Central memory CD8-positive, alpha-beta T cell (primary cell): ENCODE results near the gene INPP5F.
A peak's percentile ranks its signal among the peaks of the same experiment; 100 is the strongest.

Experiments
- ATAC-seq: fragments of 150-1000 bp; cut with Tn5 transposase; replicated peaks from 2 replicates; pipeline ENCODE4 v1.10.0; 2022; ENCODE audit warnings: mild to moderate bottlenecking, moderate FRiP score, moderate number of reproducible peaks; ENCODE audit not compliant: poor library complexity, severe bottlenecking; ENCODE audit errors: extremely low read depth
- DNase-seq, 2 donors: peaks; one replicate each; pipeline ENCODE4 v3.0.0; 2021; ENCODE audit warnings: low spot score in 2 of 2
- H3K27ac Mint-ChIP-seq: one replicate; pipeline ENCODE4 v1.8.0; 2022; ENCODE audit warnings: low read depth, mild to moderate bottlenecking, moderate library complexity, mixed read lengths
- H3K27me3 Mint-ChIP-seq: one replicate; pipeline ENCODE4 v1.8.0; 2022; ENCODE audit warnings: mixed read lengths
- H3K36me3 Mint-ChIP-seq: one replicate; pipeline ENCODE4 v1.8.0; 2022; ENCODE audit warnings: mild to moderate bottlenecking, moderate library complexity, mixed read lengths; ENCODE audit not compliant: insufficient read depth
- H3K4me1 Mint-ChIP-seq: one replicate; pipeline ENCODE4 v1.8.0; 2022; ENCODE audit warnings: mixed read lengths
- H3K4me3 Mint-ChIP-seq: one replicate; pipeline ENCODE4 v1.8.0; 2022; ENCODE audit warnings: mild to moderate bottlenecking, moderate library complexity, mixed read lengths
- H3K9me3 Mint-ChIP-seq: one replicate; pipeline ENCODE4 v1.8.0; 2022; ENCODE audit warnings: mixed read lengths

INPP5F gene

DNA sequence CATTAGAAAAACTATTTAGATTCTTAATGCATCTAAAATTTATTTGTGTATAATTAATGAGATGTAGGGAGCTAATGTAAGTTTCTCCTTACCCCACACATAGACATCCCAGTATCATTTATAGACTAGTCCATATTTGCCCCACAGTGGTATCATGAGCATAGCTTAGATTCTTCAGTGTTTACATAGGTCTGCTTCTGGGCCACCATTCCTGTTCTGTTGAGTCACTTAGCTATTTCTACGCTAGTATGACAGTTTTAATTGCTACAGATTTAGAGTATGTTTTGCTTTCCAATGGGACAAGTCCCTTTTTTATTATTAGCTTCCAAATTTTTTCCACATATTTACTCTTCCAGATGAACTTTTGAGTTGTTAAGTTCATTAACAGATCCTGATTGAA, 77.4 kb downstream of the INPP5F start:
- H3K4me1 Mint-ChIP-seq = no peaks in the 10 kb centered on the region
- no peak overlapping the region for H3K27ac Mint-ChIP-seq
- H3K36me3 Mint-ChIP-seq = peaks cover 7% of the 10 kb centered on the region
- DNase-seq (no peak), ATAC-seq (no peak)
- H3K27me3 Mint-ChIP-seq = no peaks in the 10 kb centered on the region
- no peak overlapping the region for H3K4me3 Mint-ChIP-seq
- H3K9me3 Mint-ChIP-seq = no peaks in the 10 kb centered on the region

DNA sequence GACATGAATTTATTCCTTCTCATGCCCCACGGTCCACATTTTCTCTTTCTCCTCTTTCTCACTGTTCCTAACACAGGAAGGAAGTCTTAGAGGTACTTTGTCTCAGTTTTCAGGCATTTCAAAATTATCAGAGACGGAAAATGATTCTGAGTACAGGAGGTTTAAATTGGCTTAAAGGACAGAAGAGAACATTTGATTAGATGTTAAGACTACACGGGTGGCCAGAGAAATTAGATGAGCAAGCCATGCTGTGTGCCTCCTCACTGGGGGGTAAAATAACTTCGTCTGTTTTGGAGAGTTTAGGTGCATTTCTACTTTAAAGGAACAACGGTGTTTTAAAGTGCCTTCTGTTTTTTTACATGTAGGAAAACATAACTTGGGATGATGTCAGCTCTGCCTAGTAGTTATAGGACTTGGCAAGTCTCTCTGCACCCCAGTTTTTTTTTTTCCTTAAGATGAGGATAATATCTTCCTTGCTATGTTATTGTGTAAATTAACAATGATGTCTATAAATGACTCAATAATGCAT, 79.9 kb downstream of the INPP5F start:
- no peak overlapping the region for H3K4me3 Mint-ChIP-seq
- H3K27ac Mint-ChIP-seq = no peak overlapping the region
- no peaks in the 10 kb centered on the region for H3K9me3 Mint-ChIP-seq
- H3K4me1 Mint-ChIP-seq = no peaks in the 10 kb centered on the region
- no peaks in the 10 kb centered on the region for H3K27me3 Mint-ChIP-seq
- ATAC-seq (no peak), DNase-seq (no peak)
- peaks cover 7% of the 10 kb centered on the region for H3K36me3 Mint-ChIP-seq

DNA sequence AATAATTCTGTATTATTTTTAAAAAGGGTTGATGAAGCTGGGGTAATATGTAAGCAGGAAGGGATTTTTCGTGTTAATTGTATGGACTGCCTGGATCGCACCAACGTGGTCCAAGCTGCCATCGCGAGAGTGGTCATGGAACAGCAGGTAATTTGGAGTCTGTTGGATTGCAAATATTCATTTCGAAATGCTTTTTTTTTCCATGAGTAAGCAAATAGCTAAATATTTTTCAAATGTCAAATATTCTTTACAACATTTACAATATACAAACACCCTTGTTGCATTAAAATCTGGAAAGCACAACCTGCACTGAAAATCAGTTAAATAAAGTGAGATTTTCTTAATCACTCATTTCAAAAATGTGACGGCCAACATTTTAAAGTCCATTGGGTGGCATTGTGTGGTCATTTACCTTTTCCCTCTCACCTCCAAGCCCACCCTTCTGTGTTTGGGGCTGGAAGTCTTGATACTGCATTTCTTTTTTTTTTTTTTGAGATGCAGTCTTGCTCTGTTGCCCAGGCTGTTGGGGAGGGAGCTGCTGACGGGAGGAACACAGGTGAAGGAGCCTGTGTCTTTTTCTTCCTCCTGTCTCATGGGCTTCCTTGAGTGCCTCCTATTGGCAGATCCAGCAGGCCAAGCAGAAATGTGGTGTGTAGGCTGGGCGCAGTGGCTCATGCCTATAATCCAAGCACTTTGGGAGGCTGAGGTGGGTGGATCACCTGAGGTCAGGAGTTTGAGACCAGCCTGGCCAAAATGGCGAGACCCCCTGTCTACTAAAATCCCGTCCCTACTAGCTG, 80.7 kb downstream of the INPP5F start:
- Mint-ChIP-seq H3K27ac (no peak overlapping the region), H3K27me3 (no peaks in the 10 kb centered on the region), H3K9me3 (no peaks in the 10 kb centered on the region), H3K36me3 (peaks cover 7% of the 10 kb centered on the region), H3K4me1 (no peaks in the 10 kb centered on the region), H3K4me3 (no peak overlapping the region)
- DNase-seq = no peak
- ATAC-seq = no peak

DNA sequence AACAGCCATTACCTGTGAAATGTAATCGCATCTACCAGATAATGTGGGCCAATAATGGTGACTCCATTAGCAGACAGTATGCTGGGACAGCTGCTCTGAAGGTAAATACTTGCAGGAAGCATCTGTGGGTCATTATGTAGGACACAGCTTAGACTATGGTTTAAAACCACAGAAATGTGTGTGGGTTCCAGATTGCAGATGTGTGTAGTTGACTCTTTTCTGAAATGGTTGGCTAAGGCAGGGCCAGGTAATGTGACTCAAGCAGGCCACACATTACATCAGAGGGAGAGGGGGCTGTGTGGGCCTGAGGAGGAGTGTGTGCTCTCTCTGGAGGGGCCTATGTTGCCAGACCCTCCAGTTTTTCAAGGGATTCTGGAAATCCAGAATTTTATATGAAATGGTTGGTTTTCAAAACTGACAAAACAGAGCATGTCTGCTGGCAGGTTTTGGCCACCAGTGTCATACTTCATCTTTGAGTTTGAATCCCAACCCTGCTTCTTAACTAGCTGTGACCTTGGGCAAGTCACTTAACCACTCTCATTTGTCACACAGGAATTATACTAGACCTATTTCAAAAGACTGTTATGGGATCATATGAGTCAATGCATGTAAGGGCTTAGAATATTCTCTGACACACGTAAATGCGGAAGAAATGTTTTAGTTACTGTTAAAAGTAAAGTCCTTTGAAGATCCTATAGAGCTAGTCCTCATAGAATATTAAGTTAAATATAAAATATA, 82.3 kb downstream of the INPP5F start:
- H3K4me3 Mint-ChIP-seq = no peak overlapping the region
- peaks cover 7% of the 10 kb centered on the region for H3K36me3 Mint-ChIP-seq
- H3K27me3 Mint-ChIP-seq = no peaks in the 10 kb centered on the region
- no peak for ATAC-seq
- no peaks in the 10 kb centered on the region for H3K9me3 Mint-ChIP-seq
- no peaks in the 10 kb centered on the region for H3K4me1 Mint-ChIP-seq
- DNase-seq = no peak
- H3K27ac Mint-ChIP-seq = no peak overlapping the region

DNA sequence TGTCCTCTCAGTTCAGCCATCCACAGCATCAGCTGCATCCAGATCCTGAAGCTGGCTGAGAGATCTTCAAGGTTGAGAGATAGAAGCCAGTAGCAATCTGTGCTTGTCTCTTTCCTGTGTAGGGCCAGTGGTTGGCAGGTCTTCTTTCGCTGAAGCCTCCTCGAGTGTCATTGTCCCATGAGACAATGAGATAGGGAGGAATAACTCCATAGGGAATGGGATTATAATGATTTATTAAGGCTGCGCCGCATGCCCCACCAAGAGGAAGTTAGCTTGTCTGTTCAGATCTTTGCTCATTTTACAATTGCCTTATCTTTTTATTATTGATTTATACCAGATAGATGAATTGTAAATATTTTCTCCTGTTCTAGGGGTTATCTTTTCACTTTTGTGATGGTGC, 85.3 kb downstream of the INPP5F start:
- Mint-ChIP-seq H3K36me3 (peaks cover 7% of the 10 kb centered on the region), H3K4me1 (no peaks in the 10 kb centered on the region), H3K27me3 (no peaks in the 10 kb centered on the region), H3K27ac (no peak overlapping the region), H3K4me3 (no peak overlapping the region), H3K9me3 (no peaks in the 10 kb centered on the region)
- ATAC-seq = no peak
- DNase-seq = no peak

DNA sequence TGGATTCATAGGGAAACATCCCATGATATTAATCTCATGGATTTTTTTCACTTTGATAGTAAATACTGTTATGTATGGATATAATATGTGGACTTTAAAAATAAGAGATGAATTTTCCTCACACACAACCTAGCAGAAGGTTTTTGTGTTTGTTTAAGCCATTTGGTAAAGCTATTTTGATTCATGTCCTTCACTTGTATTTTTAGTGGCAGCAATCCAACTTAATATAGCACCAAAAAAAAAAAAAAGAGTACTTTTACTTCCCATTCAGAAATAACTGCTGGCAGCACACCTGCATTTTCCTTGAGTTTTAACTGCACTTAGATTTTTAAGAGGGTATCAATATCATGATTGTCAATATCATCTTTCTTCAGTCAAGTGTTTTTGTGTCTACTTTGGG, 86.8 kb downstream of the INPP5F start:
- no peak for DNase-seq
- Mint-ChIP-seq H3K4me1 (no peaks in the 10 kb centered on the region), H3K27ac (no peak overlapping the region), H3K27me3 (no peaks in the 10 kb centered on the region), H3K9me3 (no peaks in the 10 kb centered on the region), H3K36me3 (peaks cover 5% of the 10 kb centered on the region), H3K4me3 (no peak overlapping the region)
- ATAC-seq = no peak

DNA sequence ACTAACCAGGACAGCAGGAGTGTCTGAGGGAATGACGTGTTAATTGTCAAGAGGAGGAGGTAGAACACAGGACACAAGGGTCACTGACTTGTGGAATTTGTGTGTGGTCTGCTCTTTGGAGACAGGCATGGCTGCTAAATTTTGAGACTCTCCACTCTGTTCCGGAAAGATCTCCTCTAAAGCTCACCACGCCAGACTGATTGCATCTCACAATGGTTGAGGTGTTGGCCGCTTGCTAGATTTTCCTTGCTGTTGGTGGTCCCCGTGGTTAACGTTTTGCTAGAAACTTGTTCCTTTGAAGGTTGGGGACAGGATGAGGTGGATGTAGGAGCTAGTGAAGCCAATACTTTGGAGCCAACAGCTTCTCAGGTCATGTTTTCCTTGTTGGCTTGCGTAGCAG, 89.8 kb downstream of the INPP5F start:
- Mint-ChIP-seq H3K27me3 (no peaks in the 10 kb centered on the region), H3K9me3 (no peaks in the 10 kb centered on the region), H3K27ac (peak overlapping the region; percentile 22), H3K4me1 (no peaks in the 10 kb centered on the region), H3K36me3 (peaks cover 5% of the 10 kb centered on the region), H3K4me3 (no peak overlapping the region)
- ATAC-seq (no peak), DNase-seq (no peak)

DNA sequence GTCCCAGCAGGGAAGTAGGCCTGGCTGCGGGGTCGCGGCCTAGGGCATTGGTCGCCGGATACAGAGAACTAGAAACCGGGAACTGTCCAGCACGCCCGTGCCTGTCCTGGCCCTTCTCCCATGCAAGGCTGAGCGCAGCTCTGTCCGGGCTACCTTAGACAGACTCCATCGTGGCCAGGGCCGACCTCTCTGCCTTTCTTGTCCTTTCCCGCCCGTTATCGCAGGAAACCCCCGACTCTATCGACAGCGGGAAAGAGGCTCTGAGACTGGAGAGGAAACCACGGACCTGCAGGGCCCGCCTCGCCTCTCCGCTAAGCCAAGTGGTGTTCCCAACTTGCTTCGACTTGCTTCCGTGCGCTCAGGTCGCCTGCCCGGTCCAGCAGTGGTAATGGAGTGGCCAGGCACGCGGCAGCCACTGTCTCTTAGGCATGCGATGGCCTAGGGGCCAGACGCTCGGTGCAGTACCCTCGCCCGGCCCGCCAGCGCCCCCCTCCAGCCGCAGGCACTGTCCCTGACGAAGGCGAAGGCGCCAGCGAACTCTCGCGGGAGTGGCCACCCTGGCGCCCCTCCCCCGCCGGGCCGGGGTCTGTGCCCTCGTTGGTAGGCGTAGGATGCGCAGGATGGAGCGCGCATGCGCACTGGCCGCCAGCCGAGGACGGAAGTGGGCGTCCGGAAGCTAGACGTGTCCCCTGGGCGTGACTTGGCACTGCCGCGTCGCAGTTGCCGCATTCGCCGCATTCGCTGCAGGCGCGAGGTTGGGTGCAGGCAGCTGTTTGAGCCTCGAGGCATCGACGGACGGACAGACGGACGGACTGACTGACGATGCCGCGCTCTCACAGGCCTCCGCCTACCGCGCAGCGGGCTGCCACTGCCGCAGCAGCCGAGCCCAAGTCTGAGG, 92.4 kb downstream of the INPP5F start:
- ATAC-seq = no peak

DNA sequence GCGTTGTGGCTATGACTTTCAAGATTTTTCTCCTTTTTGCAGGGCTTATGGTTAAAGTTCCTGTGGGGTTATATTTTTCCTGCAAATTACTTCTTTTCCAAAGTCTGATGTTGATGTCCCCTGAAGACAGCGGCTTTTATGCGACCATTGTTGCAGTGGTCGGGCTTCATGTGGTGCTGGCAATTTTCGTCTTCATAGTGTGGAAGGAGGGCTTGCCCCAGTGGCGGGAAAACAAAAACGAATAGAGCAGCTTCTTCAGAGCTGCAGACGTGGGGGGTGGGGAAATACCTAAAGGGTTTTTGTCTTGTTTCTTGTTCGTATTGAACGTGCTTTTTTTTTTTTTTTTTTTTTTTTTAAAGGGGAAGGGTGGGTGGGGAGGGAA, 93.0 kb downstream of the INPP5F start:
- no peak overlapping the region for H3K4me3 Mint-ChIP-seq
- DNase-seq = no peak
- no peaks in the 10 kb centered on the region for H3K27me3 Mint-ChIP-seq
- no peak for ATAC-seq
- no peaks in the 10 kb centered on the region for H3K4me1 Mint-ChIP-seq
- peaks cover 4% of the 10 kb centered on the region for H3K36me3 Mint-ChIP-seq
- no peak overlapping the region for H3K27ac Mint-ChIP-seq
- no peaks in the 10 kb centered on the region for H3K9me3 Mint-ChIP-seq

More for the DNA sequence above, 92.4 kb downstream of the INPP5F start:
- Mint-ChIP-seq H3K4me1 (no peaks in the 10 kb centered on the region), H3K27me3 (no peaks in the 10 kb centered on the region), H3K9me3 (no peaks in the 10 kb centered on the region), H3K4me3 (no peak overlapping the region), H3K36me3 (peaks cover 5% of the 10 kb centered on the region), H3K27ac (no peak overlapping the region)
- no peak for DNase-seq

DNA sequence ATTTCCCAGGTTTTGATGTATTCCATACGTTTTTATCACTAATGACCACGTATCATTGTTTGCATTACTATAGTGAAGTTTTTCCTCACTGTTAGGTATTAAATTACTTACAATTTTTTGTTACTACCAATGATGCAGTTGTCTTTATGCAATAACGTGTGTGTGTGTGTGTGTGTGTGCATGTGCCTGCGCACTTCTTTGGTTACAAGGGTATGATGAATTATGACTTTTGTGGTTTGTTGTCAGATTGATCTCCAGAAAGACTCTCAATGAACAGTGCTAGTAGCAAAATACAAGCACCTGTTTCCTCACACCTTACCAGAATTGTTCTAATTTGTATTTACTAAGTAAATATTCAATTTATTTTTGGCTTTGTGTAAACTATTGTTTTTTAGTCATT, 95.3 kb downstream of the INPP5F start:
- Mint-ChIP-seq H3K27me3 (no peaks in the 10 kb centered on the region), H3K27ac (no peak overlapping the region), H3K36me3 (no peaks in the 10 kb centered on the region), H3K4me3 (no peak overlapping the region), H3K9me3 (no peaks in the 10 kb centered on the region), H3K4me1 (no peaks in the 10 kb centered on the region)
- ATAC-seq (no peak), DNase-seq (no peak)

DNA sequence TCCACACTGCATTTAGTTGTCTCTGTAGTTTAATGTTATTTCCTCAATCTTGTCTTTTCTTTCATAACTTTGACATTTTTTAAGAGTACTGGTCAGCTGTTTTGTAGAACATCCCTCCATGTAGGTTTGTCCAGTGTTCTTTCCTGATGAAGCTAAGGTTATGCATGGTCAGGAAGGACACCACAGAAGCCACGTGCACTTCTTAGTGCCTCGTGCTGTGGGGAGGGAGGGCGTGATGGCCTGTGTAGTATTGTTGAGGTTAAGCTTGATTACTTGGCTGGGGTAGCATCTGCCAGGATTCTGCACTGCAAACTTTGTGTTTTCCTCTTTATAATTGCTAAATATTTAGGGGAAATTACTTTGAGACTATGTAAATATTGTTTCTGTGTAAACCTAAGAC, 98.4 kb downstream of the INPP5F start:
- Mint-ChIP-seq H3K9me3 (no peaks in the 10 kb centered on the region), H3K4me1 (no peaks in the 10 kb centered on the region), H3K4me3 (no peak overlapping the region), H3K27ac (peak overlapping the region; percentile 44), H3K36me3 (peaks cover 9% of the 10 kb centered on the region), H3K27me3 (no peaks in the 10 kb centered on the region)
- DNase-seq = no peak
- no peak for ATAC-seq

DNA sequence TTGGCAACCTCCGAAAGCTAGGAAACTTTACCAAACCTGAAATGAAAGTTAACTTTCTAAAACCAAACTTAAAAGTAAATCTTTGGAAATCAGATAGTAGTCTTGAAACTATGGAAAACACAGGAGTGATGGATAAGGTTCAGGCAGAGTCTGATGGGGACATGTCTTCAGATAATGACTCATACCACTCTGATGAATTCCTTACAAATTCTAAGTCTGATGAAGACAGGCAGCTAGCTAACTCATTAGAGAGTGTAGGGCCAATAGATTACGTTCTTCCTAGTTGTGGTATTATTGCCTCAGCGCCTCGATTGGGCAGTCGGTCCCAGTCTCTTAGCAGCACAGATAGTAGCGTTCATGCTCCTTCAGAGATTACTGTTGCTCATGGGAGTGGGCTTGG, 100.9 kb downstream of the INPP5F start:
- H3K27me3 Mint-ChIP-seq = no peaks in the 10 kb centered on the region
- H3K4me1 Mint-ChIP-seq = no peaks in the 10 kb centered on the region
- no peaks in the 10 kb centered on the region for H3K9me3 Mint-ChIP-seq
- no peak overlapping the region for H3K4me3 Mint-ChIP-seq
- DNase-seq (no peak), ATAC-seq (no peak)
- H3K36me3 Mint-ChIP-seq = peaks cover 29% of the 10 kb centered on the region
- H3K27ac Mint-ChIP-seq = no peak overlapping the region
